ENCODE measurements around the gene ZFHX3.
A peak's percentile ranks its signal among the peaks of the same experiment; 100 is the strongest.

The ZFHX3 gene

GRCh38 chr16:72937360-72937759 lies 110.6 kb downstream of the ZFHX3 start:
- Histone ChIP-seq H3K4me1 (peaks cover 4 to 98% (median 61%) of the 10 kb centered on the region in 4 donors), H3K36me3 (no peaks in the 10 kb centered on the region), H3K4me3 (no peak overlapping the region), H3K27me3 (no peaks in the 10 kb centered on the region), H3K27ac (peak overlapping the region; percentile 87 to 88), H3K9me3 (no peaks in the 10 kb centered on the region)
- intact Hi-C loops (cut with DNase I; ENCODE audit: low total_unique reads) = loop anchor here (5.0 kb wide), 1 partner anchor 85 kb away; no protein-coding TSS in a partner anchor
- TF ChIP-seq CTCF (IDR thresholded peaks at IDR 0.05) = peak in 1 of 2 experiments; percentile 13
- no peak for DNase-seq

DNA sequence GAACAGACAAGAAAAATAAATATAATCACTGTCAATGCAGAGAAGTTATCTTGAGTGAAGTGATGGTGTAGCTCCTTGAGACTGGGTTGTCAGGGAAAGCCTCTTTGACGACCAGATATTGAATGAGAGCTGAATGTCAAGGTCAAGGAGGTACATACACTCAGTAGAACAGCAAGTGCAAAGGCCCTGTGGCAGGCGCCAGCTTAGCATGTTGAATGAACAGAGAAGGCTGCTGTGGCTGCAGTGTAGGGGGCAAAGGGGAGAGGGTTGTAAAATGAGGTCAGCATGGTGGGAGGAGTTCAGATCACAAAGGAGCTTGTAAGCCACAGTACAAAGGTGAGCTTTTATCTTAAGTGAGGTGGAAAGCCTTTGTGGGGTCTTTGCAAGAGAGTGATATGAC lies 111.5 kb downstream of the ZFHX3 start:
- Histone ChIP-seq H3K27me3 (no peaks in the 10 kb centered on the region), H3K36me3 (no peaks in the 10 kb centered on the region), H3K9me3 (no peaks in the 10 kb centered on the region), H3K4me1 (peaks cover 4 to 98% (median 70%) of the 10 kb centered on the region in 4 donors), H3K4me3 (no peak overlapping the region), H3K27ac (peak overlapping the region; percentile 87 to 88)
- intact Hi-C loops (cut with DNase I; ENCODE audit: low total_unique reads) = loop anchor here (5.0 kb wide), 1 partner anchor 84 kb away; no protein-coding TSS in a partner anchor
- TF ChIP-seq CTCF (IDR thresholded peaks at IDR 0.05) = no peak
- no peak for DNase-seq

GRCh38 chr16:72935896-72936295 lies 112.0 kb downstream of the ZFHX3 start:
- no peaks in the 10 kb centered on the region for H3K36me3 ChIP-seq
- H3K4me1 ChIP-seq = peaks cover 4 to 98% (median 71%) of the 10 kb centered on the region in 4 donors
- H3K27me3 ChIP-seq = no peaks in the 10 kb centered on the region
- intact Hi-C loops (cut with DNase I; ENCODE audit: low total_unique reads) = loop anchor here (5.0 kb wide), 1 partner anchor 84 kb away; no protein-coding TSS in a partner anchor
- no peaks in the 10 kb centered on the region for H3K9me3 ChIP-seq
- H3K4me3 ChIP-seq = no peak overlapping the region
- TF ChIP-seq CTCF (IDR thresholded peaks at IDR 0.05) = no peak
- H3K27ac ChIP-seq = peak overlapping the region; percentile 87 to 88
- peak; percentile 59 to 85 for DNase-seq

DNA sequence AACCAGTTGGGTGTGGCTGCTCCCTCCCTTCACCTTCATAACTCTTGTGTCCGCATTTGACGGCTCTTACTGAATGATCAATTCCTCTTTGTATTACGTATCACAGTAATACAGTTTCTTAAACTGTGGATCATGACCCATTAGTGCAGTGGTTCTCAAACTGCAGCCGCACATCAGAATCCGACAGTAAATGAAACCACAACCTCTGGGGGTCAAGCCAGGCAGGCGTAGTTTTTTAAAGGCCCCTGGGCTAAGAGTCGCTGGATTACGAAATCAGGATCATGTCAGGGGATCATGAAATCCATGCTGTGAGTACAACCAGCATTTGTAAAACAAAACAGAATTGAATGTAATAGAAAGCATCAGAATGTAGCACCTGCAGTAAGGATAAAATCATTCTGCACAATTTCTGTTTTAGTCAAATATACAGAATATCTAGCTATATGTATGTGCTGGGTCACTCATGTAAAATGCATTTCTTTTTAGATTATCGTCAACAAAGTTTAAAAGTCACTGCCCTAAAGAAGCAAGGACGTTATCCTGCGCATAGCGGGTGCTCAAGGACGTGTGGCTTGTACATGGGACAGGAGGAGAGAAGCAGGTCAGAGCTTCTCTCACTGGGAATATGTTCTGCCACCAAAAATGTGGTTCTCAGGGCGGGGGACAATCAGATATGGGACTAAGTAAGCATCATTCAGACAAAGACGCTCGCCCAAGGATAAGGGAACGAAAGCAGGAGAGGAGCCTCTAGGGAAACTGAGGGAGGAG lies 113.1 kb downstream of the ZFHX3 start:
- H3K27ac ChIP-seq = peak overlapping the region; percentile 87 to 88
- intact Hi-C loops (cut with DNase I; ENCODE audit: low total_unique reads) = loop anchor here (5.0 kb wide), 1 partner anchor 83 kb away; no protein-coding TSS in a partner anchor

GRCh38 chr16:72932677-72933335 lies 115.1 kb downstream of the ZFHX3 start:
- Histone ChIP-seq H3K4me3 (no peak overlapping the region), H3K27me3 (no peaks in the 10 kb centered on the region), H3K27ac (peak overlapping the region; percentile 70 to 71), H3K9me3 (no peaks in the 10 kb centered on the region), H3K36me3 (no peaks in the 10 kb centered on the region), H3K4me1 (peaks cover 0 to 99% (median 56%) of the 10 kb centered on the region in 4 donors)
- TF ChIP-seq CTCF (IDR thresholded peaks at IDR 0.05) = no peak
- intact Hi-C loops (cut with DNase I; ENCODE audit: low total_unique reads) = no loop called here
- no peak for DNase-seq

More for the DNA sequence above, 113.1 kb downstream of the ZFHX3 start:
- no peaks in the 10 kb centered on the region for H3K27me3 ChIP-seq
- H3K36me3 ChIP-seq = no peaks in the 10 kb centered on the region
- TF ChIP-seq CTCF (IDR thresholded peaks at IDR 0.05) = no peak
- DNase-seq = no peak
- peaks cover 4 to 98% (median 67%) of the 10 kb centered on the region in 4 donors for H3K4me1 ChIP-seq
- H3K9me3 ChIP-seq = no peaks in the 10 kb centered on the region
- no peak overlapping the region for H3K4me3 ChIP-seq
